IMR-90 (cell line): ENCODE measurements around the gene NF2. TPM values are rescaled to one million over a fixed set of nuclear protein-coding genes. Genes with fewer than 3 reads are reported as not detected.
"Not testable (repeated sequence)": the region's sequence is repeated elsewhere in the genome, so short reads cannot be mapped to it uniquely, and the experiment has no call there.

Experiments
- ATAC-seq: fragments of 200-7000 bp; cut with Tn5 transposase; 2 replicates; pipeline ENCODE4 v1.9.1; 2020; ENCODE audit warnings: low read depth, mild to moderate bottlenecking, moderate library complexity
- BruUV-seq: library from RNA; stranded (reverse); fragments of 400-500 nt; replicated peaks from 2 replicates; lab custom pipeline; 2021; lab: Mats Ljungman, UMichigan
- CTCF ChIA-PET: fragments of 300-600 bp; formaldehyde crosslinking; extraction: SDS; loops from one replicate; lab custom pipeline; 2021; ENCODE audit warnings: antibody characterized with exemption; lab: Yijun Ruan, JAX
- POLR2A ChIA-PET: fragments of 300-600 bp; sonication (Branson Sonifier 250); formaldehyde crosslinking; loops from one replicate; lab custom pipeline; 2022; ENCODE audit warnings: antibody characterized with exemption; ENCODE audit not compliant: unreplicated experiment; lab: Charles Lee
- DNase-seq: peaks from one replicate; pipeline ENCODE4 v3.0.0; 2013
- H2AFZ ChIP-seq: replicated peaks from 2 replicates; pipeline ENCODE3; 2013; ENCODE audit warnings: low read length, mild to moderate bottlenecking; ENCODE audit not compliant: poor library complexity
- H2AK5ac ChIP-seq: 2 replicates; pipeline ENCODE4 v1.6.1; 2013; ENCODE audit warnings: low read depth, low read length, inconsistent platforms
- H2AK9ac ChIP-seq: replicated peaks from 2 replicates; pipeline ENCODE3; 2013; ENCODE audit warnings: mild to moderate bottlenecking, low read depth, low read length, moderate library complexity; ENCODE audit not compliant: poor library complexity
- H2BK120ac ChIP-seq: 2 replicates; pipeline ENCODE4 v1.6.1; 2013; ENCODE audit warnings: low read depth, low read length, inconsistent platforms
- H2BK15ac ChIP-seq: 3 replicates; pipeline ENCODE4 v1.6.1; 2013; ENCODE audit warnings: low read depth, low read length, inconsistent platforms
- H2BK20ac ChIP-seq: 2 replicates; pipeline ENCODE4 v1.6.1; 2013; ENCODE audit warnings: low read depth, mild to moderate bottlenecking, inconsistent platforms, low read length, moderate library complexity
- H2BK5ac ChIP-seq: 2 replicates; pipeline ENCODE4 v1.6.1; 2013; ENCODE audit warnings: mild to moderate bottlenecking, low read depth, low read length, inconsistent platforms; ENCODE audit not compliant: poor library complexity, severe bottlenecking
- H3K14ac ChIP-seq: replicated peaks from 2 replicates; pipeline ENCODE4 v1.6.1; 2013; ENCODE audit warnings: low read depth, low read length, inconsistent platforms
- H3K18ac ChIP-seq: 2 replicates; pipeline ENCODE4 v1.6.1; 2013; ENCODE audit warnings: low read depth, low read length, control low read depth
- H3K23ac ChIP-seq: 2 replicates; pipeline ENCODE4 v1.6.1; 2013; ENCODE audit warnings: low read depth, low read length, inconsistent platforms
- H3K27ac ChIP-seq: 2 replicates; pipeline ENCODE4 v1.5.1; 2013; ENCODE audit warnings: mild to moderate bottlenecking, control low read depth, low read length; ENCODE audit not compliant: insufficient read depth
- H3K27me3 ChIP-seq: 2 replicates; pipeline ENCODE4 v1.6.1; 2013; ENCODE audit warnings: low read length; ENCODE audit not compliant: control insufficient read depth, insufficient read depth
- H3K36me3 ChIP-seq: 2 replicates; pipeline ENCODE4 v1.6.1; 2013; ENCODE audit warnings: low read length, mixed read lengths; ENCODE audit not compliant: control insufficient read depth, insufficient read depth
- H3K4ac ChIP-seq: 2 replicates; pipeline ENCODE4 v1.6.1; 2013; ENCODE audit warnings: low read depth, low read length, inconsistent platforms
- H3K4me1 ChIP-seq: 2 replicates; pipeline ENCODE4 v1.6.1; 2013; ENCODE audit warnings: low read length, mixed read lengths; ENCODE audit not compliant: control insufficient read depth, insufficient read depth
- H3K4me2 ChIP-seq: 2 replicates; pipeline ENCODE4 v1.6.1; 2013; ENCODE audit warnings: low read depth, mild to moderate bottlenecking, control low read depth, low read length, moderate library complexity
- H3K4me3 ChIP-seq: 2 replicates; pipeline ENCODE4 v1.5.1; 2013; ENCODE audit warnings: low read depth, mild to moderate bottlenecking, control low read depth, low read length, moderate library complexity; ENCODE audit not compliant: insufficient read depth
- H3K56ac ChIP-seq: 2 replicates; pipeline ENCODE4 v1.6.1; 2013; ENCODE audit warnings: low read length, inconsistent platforms; ENCODE audit not compliant: insufficient read depth; ENCODE audit errors: extremely low read depth
- H3K79me1 ChIP-seq, 2 experiments: 2 replicates each; pipeline ENCODE4 v1.6.1; 2013; ENCODE audit warnings: low read length in 2 of 2, inconsistent platforms in 1 of 2, low read depth in 1 of 2
- H3K9ac ChIP-seq: 2 replicates; pipeline ENCODE4 v1.6.1; 2013; ENCODE audit warnings: low read depth, low read length, control low read depth
- H3K9me1 ChIP-seq: 2 replicates; pipeline ENCODE4 v1.6.1; 2013; ENCODE audit warnings: low read length, inconsistent platforms; ENCODE audit not compliant: insufficient read depth
- H3K9me3 ChIP-seq: 2 replicates; pipeline ENCODE4 v1.6.1; 2013; ENCODE audit warnings: low read length; ENCODE audit not compliant: control insufficient read depth, insufficient read depth
- H4K20me1 ChIP-seq: 2 replicates; pipeline ENCODE4 v1.6.1; 2013; ENCODE audit warnings: low read length, inconsistent platforms; ENCODE audit not compliant: insufficient read depth
- H4K5ac ChIP-seq: 2 replicates; pipeline ENCODE4 v1.6.1; 2013; ENCODE audit warnings: mild to moderate bottlenecking, low read depth, low read length, control low read depth
- H4K8ac ChIP-seq, 2 experiments: 2 replicates each; pipeline ENCODE4 v1.6.1; 2013; ENCODE audit warnings: low read depth in 2 of 2, low read length in 2 of 2, control low read depth in 1 of 2, inconsistent platforms in 1 of 2
- H4K91ac ChIP-seq: 2 replicates; pipeline ENCODE4 v1.6.1; 2013; ENCODE audit warnings: low read depth, low read length, inconsistent platforms; ENCODE audit not compliant: insufficient read depth
- WGBS, 2 experiments: methylation state at CpG; one replicate each; pipeline versions ENCODE4 v1.1.5 to v1.1.7; 2013; ENCODE audit warnings: missing lambda C conversion rate in 2 of 2; ENCODE audit not compliant: insufficient read length in 1 of 2; ENCODE audit errors: extremely low coverage in 2 of 2; 5-methylcytosine and 5-hydroxymethylcytosine counted together
- dilution Hi-C: fragments of 300-500 bp; cut with HindIII; formaldehyde crosslinking; loops from one replicate; pipeline ENCODE4 v1.14.3; 2018; ENCODE audit warnings: low sequenced_read_pairs; ENCODE audit not compliant: unreplicated experiment
- in situ Hi-C: fragments of 300-500 bp; cut with MboI; formaldehyde crosslinking; loops from 3 replicates; pipeline ENCODE4 v1.14.3; 2019; ENCODE audit warnings: low sequenced_read_pairs, inconsistent platforms, mixed read lengths
- intact Hi-C: fragments of 100-400 bp; cut with micrococcal nuclease; formaldehyde crosslinking; loops from 2 replicates; pipeline ENCODE4 v1.10.0; 2022
- polyA plus RNA-seq, 3 experiments: library from polyadenylated mRNA; depleted of rRNA; stranded (reverse); fragments of >200 nt; gene quantifications; 2 replicates each; pipeline ENCODE4 v1.2.3, GENCODE V29; 2012; ENCODE audit warnings: low replicate concordance in 1 of 3
- total RNA-seq: library from RNA; depleted of rRNA; stranded (reverse); fragments of >200 nt; gene quantifications from 2 replicates; pipeline ENCODE4 v1.2.3, GENCODE V29; 2012

NF2 gene
- total and polyA plus RNA-seq, 2 of the 4 experiments (the other 2 are of a cell fraction), result 59.0 to 151 TPM

GRCh38 chr22:29566513-29566912 is 36.9 kb upstream of the NF2 start:
- H3K27me3 ChIP-seq, H4K91ac ChIP-seq, H3K4me1 ChIP-seq, H3K9me3 ChIP-seq, H4K8ac ChIP-seq, ATAC-seq, H2BK20ac ChIP-seq, H2AFZ ChIP-seq, H2BK120ac ChIP-seq, H4K20me1 ChIP-seq, H3K9me1 ChIP-seq, H4K5ac ChIP-seq, H2BK5ac ChIP-seq, H3K27ac ChIP-seq, H2BK15ac ChIP-seq, POLR2A ChIA-PET, BruUV-seq, H3K56ac ChIP-seq, H3K23ac ChIP-seq, intact Hi-C loops, H2AK9ac ChIP-seq, CTCF ChIA-PET, in situ Hi-C loops, H3K4ac ChIP-seq, H3K4me2 ChIP-seq, H3K9ac ChIP-seq, H3K18ac ChIP-seq, dilution Hi-C loops, DNase-seq, H3K4me3 ChIP-seq, H2AK5ac ChIP-seq, H3K14ac ChIP-seq: not testable (repeated sequence)
- Histone ChIP-seq H3K36me3 (peaks cover 44% of the 10 kb centered on the region), H3K79me1 (peaks cover 0 to 11% of the 10 kb centered on the region in 2 experiments; a peak in 1 of 4 replicates)
- WGBS, 2 experiments, result 91% methylated on average over 3 of the region's 7 CpGs; no CpG with 5 or more reads in 1 of the 2 experiments
